ENCODE measurements around the gene PLAA.

DNA sequence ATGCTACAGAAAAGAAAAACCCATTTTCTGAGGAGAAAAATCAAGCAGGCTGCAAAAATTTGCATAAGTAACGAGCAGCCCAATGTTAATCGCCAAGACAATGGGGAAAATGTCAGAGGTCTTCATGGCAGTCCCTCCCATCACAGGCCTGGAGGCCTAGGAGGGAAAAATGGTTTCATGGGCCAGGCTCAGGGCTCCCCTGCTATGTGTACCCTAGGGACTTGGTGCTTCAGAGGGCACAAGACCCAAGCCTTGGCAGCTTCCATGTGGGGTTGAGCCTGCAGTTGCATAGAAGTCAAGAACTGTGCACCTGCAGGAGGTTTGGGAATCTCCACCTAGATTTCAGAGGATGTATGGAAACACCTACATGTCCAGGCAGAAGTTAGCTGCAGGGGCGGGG is 64.9 kb downstream of the PLAA start:
- TF ChIP-seq, protein P1, sequence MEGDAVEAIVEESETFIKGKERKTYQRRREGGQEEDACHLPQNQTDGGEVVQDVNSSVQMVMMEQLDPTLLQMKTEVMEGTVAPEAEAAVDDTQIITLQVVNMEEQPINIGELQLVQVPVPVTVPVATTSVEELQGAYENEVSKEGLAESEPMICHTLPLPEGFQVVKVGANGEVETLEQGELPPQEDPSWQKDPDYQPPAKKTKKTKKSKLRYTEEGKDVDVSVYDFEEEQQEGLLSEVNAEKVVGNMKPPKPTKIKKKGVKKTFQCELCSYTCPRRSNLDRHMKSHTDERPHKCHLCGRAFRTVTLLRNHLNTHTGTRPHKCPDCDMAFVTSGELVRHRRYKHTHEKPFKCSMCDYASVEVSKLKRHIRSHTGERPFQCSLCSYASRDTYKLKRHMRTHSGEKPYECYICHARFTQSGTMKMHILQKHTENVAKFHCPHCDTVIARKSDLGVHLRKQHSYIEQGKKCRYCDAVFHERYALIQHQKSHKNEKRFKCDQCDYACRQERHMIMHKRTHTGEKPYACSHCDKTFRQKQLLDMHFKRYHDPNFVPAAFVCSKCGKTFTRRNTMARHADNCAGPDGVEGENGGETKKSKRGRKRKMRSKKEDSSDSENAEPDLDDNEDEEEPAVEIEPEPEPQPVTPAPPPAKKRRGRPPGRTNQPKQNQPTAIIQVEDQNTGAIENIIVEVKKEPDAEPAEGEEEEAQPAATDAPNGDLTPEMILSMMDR (IDR thresholded peaks at IDR 0.05) = no peak
- no peak for TF ChIP-seq EZH2 (IDR thresholded peaks at IDR 0.05)
